Fibroblast of peridontal ligament (primary cell): ENCODE results near the gene C13orf46.

Experiments used
- DNase-seq: peaks from one replicate; pipeline ENCODE4 v3.0.0-alpha.2; 2010; ENCODE audit errors: extremely low read depth

C13orf46 gene

DNA sequence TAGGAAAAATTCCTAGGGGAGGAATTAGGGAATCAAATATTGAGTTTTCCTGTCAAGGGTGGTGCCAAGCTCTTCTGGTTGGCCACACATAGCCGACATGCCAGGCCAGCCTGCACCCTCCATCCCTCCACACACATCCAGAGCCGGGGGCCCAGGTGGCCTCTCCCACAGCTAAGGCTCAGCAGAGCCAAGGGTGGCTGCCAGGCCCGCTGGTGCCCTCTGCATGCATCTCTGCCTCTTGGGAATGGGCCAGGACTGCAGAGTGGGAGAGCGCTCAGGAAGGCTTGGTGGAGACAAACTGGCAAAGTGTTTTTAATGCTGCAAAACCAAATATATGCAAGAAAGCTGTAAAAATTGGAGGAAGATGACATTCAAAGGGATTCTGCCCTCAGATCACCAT lies 67.3 kb downstream of the C13orf46 start:
- no peak for DNase-seq

- DNase-seq: no peak
These were observed 67.9 kb downstream of the C13orf46 start for GRCh38 chr13:113905942-113906341.

DNA sequence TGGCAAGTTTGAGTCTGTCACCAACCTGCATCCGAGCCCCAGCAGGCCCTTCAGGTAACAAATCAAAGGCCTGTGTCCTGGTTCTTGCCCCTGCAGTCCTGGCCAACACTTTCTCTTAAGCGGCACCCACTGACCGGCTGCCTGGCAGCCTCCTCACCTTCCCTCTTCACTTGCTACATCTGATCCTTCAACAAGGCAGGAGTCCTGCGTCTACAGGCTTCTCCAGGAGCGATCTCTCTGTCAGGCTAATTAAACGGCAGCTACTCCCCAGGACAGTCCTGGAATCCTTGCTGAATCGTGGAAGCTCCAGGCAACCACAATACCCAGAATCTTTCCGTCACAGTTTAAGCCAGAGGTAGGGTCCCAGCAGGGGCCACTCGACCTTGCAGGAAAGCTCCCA lies 68.9 kb downstream of the C13orf46 start:
- no peak for DNase-seq

DNA sequence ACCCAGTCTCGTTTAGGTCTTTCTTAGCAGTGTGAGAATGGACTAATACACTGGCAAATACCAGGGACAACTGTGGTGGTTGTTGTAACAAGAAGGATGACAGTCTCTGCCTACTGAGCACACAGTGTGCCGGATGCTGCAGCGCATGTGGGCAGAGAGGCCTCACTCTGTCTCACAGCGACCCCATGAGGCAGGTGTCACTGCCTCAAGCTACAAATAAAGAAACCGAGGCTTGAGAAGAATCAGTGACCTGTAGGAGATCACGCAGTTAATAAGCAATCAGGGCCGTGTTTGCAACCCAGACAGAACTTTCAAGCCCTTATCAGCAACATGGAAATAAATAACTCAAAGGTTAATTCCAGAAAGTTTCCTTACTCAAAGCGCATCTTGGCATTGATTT lies 69.5 kb downstream of the C13orf46 start:
- no peak for DNase-seq

DNA sequence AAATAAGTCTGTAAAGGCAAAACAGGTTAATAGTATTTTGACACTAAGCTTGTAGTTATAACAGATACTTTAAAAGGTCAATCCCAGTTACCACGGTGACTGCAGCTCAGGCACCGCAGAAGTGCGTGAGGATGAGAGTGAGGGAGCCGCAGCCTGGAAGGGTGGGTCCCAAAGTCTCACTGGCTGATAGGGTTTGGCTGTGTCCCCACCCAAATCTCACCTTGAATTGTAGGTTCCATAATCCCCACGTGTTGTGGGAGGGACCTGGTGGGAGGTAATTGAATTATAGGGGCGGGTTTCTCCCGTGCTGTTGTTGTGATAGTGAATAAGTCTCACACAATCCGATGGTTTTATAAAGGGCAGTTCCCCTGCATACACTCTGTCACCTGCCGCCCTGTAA lies 70.0 kb downstream of the C13orf46 start:
- no peak for DNase-seq
